Measurements from ENCODE around the gene SPOP. TPM values are rescaled to one million over a fixed set of nuclear protein-coding genes. Genes with fewer than 3 reads are reported as not detected.

Gene SPOP
- total and polyA plus RNA-seq, 9 of the 15 experiments (the other 6 are each of a cell fraction or from before 2014, with no cell fraction given): 34.2 to 65.9 (median 39.7) TPM

DNA sequence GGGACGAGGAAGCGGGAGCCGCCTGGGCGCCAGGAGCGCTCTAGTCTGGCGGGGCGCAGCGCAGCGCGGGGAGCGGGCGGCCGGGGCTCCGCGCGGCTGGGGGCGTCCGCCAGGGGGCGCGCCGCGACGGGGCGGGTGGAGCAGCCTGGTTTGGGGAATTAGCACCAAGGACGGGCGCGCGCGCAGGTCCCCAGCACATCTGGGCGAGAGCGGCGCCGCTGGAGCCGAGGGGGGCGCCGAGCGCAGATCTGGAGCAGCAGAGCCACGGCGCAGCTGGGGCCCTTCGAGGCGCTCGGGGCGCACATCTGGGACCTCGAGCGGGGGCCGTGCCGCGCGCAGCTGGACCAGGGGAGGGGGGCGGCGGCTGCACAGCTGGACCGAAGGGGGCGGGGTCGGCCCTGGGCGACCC, 102.2 kb downstream of the SPOP start, which contains the start of gene NXPH3 (continued):
- TF ChIP-seq HES1 (IDR thresholded peaks at IDR 0.05; ENCODE audit: low read depth) (no peak), ETV6 (IDR thresholded peaks at IDR 0.05; ENCODE audit: borderline replicate concordance in 1 of 2, low read depth in 2 of 2, low read length in 1 of 2) (no peak), ETV6 (CRISPR knock-in tag; IDR thresholded peaks at IDR 0.05; ENCODE audit: borderline replicate concordance) (no peak), VEZF1 (CRISPR knock-in tag; IDR thresholded peaks at IDR 0.05) (peak; percentile 63), L3MBTL2 (IDR thresholded peaks at IDR 0.05) (peak; percentile 50; the same call in 1 of the 2 replicates), ZC3H11A (IDR thresholded peaks at IDR 0.05; ENCODE audit: low read depth, low read length) (no peak), NRF1 (conservative IDR thresholded peaks at IDR 0.05 in 1 of 2, IDR thresholded peaks at IDR 0.05 in 1 of 2) (peak; percentile 81 to 85), NR2F6 (CRISPR knock-in tag; IDR thresholded peaks at IDR 0.05) (no peak), ZFP36 (IDR thresholded peaks at IDR 0.05; ENCODE audit: low read depth, low read length, partially characterized antibody) (no peak), LEF1 (IDR thresholded peaks at IDR 0.05) (no peak), SMAD3 (CRISPR knock-in tag; conservative IDR thresholded peaks at IDR 0.05) (no peak), SMARCA5 (IDR thresholded peaks at IDR 0.05) (no peak), TARDBP (IDR thresholded peaks at IDR 0.05) (0 out of 2 replicates have a peak, but pooled peaks have one; percentile 4), CHD1 (IDR thresholded peaks at IDR 0.05; ENCODE audit: low read length) (no peak), ZNF668 (CRISPR knock-in tag; IDR thresholded peaks at IDR 0.05) (no peak)
- TF ChIP-seq, protein P1, sequence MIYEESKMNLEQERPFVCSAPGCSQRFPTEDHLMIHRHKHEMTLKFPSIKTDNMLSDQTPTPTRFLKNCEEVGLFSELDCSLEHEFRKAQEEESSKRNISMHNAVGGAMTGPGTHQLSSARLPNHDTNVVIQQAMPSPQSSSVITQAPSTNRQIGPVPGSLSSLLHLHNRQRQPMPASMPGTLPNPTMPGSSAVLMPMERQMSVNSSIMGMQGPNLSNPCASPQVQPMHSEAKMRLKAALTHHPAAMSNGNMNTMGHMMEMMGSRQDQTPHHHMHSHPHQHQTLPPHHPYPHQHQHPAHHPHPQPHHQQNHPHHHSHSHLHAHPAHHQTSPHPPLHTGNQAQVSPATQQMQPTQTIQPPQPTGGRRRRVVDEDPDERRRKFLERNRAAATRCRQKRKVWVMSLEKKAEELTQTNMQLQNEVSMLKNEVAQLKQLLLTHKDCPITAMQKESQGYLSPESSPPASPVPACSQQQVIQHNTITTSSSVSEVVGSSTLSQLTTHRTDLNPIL (CRISPR knock-in tag; IDR thresholded peaks at IDR 0.05): no peak
- TF ChIP-seq, protein P2, sequence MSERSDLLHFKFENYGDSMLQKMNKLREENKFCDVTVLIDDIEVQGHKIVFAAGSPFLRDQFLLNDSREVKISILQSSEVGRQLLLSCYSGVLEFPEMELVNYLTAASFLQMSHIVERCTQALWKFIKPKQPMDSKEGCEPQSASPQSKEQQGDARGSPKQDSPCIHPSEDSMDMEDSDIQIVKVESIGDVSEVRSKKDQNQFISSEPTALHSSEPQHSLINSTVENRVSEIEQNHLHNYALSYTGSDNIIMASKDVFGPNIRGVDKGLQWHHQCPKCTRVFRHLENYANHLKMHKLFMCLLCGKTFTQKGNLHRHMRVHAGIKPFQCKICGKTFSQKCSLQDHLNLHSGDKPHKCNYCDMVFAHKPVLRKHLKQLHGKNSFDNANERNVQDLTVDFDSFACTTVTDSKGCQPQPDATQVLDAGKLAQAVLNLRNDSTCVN (CRISPR knock-in tag; IDR thresholded peaks at IDR 0.05): no peak
